ENCODE measurements around the gene UBASH3B.

DNA sequence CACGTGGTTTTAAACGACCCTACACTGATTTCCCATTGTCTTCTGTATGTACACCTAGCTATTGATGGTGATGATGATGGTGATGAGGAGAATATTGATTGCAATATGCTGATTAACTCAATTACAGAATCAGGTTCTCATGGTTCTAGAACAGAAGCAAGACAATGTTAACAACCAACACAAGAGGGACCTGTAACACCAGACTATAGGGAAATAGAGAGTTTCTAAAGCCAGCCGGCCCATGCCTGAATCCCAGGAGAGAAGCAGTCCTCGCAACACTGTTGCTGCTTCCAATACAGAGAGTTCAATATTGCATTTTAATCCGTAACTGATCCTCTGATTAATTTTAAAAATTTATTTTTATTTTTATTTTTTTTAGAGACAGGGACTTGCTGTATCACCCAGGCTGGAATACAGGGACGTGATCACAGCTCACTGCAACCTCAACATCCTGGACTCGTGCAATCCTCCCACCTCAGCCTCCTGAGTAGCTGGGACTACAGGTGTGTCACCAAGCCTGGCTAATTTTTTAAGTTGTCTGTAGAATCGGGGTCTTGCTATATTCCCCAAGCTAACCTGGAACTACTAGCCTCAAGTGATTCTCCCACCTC is 22.2 kb upstream of the UBASH3B start:
- TF ChIP-seq, protein P1, sequence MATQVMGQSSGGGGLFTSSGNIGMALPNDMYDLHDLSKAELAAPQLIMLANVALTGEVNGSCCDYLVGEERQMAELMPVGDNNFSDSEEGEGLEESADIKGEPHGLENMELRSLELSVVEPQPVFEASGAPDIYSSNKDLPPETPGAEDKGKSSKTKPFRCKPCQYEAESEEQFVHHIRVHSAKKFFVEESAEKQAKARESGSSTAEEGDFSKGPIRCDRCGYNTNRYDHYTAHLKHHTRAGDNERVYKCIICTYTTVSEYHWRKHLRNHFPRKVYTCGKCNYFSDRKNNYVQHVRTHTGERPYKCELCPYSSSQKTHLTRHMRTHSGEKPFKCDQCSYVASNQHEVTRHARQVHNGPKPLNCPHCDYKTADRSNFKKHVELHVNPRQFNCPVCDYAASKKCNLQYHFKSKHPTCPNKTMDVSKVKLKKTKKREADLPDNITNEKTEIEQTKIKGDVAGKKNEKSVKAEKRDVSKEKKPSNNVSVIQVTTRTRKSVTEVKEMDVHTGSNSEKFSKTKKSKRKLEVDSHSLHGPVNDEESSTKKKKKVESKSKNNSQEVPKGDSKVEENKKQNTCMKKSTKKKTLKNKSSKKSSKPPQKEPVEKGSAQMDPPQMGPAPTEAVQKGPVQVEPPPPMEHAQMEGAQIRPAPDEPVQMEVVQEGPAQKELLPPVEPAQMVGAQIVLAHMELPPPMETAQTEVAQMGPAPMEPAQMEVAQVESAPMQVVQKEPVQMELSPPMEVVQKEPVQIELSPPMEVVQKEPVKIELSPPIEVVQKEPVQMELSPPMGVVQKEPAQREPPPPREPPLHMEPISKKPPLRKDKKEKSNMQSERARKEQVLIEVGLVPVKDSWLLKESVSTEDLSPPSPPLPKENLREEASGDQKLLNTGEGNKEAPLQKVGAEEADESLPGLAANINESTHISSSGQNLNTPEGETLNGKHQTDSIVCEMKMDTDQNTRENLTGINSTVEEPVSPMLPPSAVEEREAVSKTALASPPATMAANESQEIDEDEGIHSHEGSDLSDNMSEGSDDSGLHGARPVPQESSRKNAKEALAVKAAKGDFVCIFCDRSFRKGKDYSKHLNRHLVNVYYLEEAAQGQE (IDR thresholded peaks at IDR 0.05; ENCODE audit: insufficient replicate concordance, low read depth): no peak
- TF ChIP-seq, protein P2, sequence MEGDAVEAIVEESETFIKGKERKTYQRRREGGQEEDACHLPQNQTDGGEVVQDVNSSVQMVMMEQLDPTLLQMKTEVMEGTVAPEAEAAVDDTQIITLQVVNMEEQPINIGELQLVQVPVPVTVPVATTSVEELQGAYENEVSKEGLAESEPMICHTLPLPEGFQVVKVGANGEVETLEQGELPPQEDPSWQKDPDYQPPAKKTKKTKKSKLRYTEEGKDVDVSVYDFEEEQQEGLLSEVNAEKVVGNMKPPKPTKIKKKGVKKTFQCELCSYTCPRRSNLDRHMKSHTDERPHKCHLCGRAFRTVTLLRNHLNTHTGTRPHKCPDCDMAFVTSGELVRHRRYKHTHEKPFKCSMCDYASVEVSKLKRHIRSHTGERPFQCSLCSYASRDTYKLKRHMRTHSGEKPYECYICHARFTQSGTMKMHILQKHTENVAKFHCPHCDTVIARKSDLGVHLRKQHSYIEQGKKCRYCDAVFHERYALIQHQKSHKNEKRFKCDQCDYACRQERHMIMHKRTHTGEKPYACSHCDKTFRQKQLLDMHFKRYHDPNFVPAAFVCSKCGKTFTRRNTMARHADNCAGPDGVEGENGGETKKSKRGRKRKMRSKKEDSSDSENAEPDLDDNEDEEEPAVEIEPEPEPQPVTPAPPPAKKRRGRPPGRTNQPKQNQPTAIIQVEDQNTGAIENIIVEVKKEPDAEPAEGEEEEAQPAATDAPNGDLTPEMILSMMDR (IDR thresholded peaks at IDR 0.05; ENCODE audit: insufficient read depth, low read length): peak; percentile 15
- TF ChIP-seq POLR2AphosphoS5 (IDR thresholded peaks at IDR 0.05; ENCODE audit: low read depth): no peak
- TF ChIP-seq GABPA (IDR thresholded peaks at IDR 0.05; ENCODE audit: low read depth): no peak
- no peak for TF ChIP-seq SPI1 (IDR thresholded peaks at IDR 0.05; ENCODE audit: borderline replicate concordance, low read depth)

Measured in HL-60 (cell line).